Neural progenitor cell (in vitro differentiated cells): ENCODE data around the gene ELOVL6.
"Not testable (repeated sequence)": the region's sequence is repeated elsewhere in the genome, so short reads cannot be mapped to it uniquely, and the experiment has no call there.

Experiments used
- CTCF ChIP-seq: fragments of 200-600 bp; sonication (generic); IDR thresholded peaks from 2 replicates; pipeline ENCODE4 v1.5.1; 2017; ENCODE audit warnings: antibody characterized with exemption, mild to moderate bottlenecking
- EZH2 ChIP-seq: fragments of 200-600 bp; sonication (generic); IDR thresholded peaks from 2 replicates; pipeline ENCODE4 v1.6.1; 2017; ENCODE audit warnings: antibody characterized with exemption, mild to moderate bottlenecking, moderate library complexity
- EZH2phosphoT487 ChIP-seq: fragments of 200-600 bp; sonication (generic); IDR thresholded peaks from 2 replicates; pipeline ENCODE4 v1.6.1; 2017; ENCODE audit warnings: antibody characterized with exemption

GRCh38 chr4:110157166-110157565 lies 41.2 kb downstream of the ELOVL6 start:
- TF ChIP-seq CTCF, EZH2, EZH2phosphoT487: not testable (repeated sequence)
